Breast epithelium (tissue), 3 donors: ENCODE measurements around the gene AASS.

Experiments used
- CTCF ChIP-seq, 3 donors: fragments of 450-650 bp; IDR thresholded peaks; one replicate each; pipeline ENCODE4 v1.5.1; 2016 to 2017; ENCODE audit warnings: antibody characterized with exemption in 3 of 3, mild to moderate bottlenecking in 3 of 3, moderate library complexity in 3 of 3
- POLR2A ChIP-seq: fragments of 450-650 bp; IDR thresholded peaks from one replicate; pipeline ENCODE4 v1.6.1; 2016; ENCODE audit warnings: antibody characterized with exemption, mild to moderate bottlenecking, moderate library complexity

DNA sequence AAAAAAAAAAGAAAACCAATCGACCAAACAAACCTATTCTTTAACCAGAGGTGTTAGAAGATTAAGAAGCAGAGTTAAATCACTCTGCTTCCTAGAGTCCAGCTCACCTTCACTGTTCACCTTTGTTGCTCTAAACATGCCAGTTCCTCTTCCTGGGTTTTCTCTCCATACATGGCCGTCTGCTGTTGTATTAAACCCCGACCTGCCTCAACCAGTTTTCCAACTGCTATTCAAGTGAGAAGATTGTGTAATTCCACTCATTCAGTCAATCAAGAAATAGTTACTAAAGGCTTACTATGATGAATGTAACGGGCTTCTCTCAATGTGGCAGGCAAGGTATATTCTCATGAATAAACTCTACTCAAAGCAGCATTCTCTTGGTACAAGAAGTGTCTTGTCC, 8.8 kb downstream of the AASS start:
- no peak for TF ChIP-seq POLR2A
- TF ChIP-seq CTCF (IDR thresholded peaks at IDR 0.05), result no peak
